ENCODE results near the gene PLSCR5. TPM values are rescaled to one million over a fixed set of nuclear protein-coding genes. Genes with fewer than 3 reads are reported as not detected.

The PLSCR5 gene
- total RNA-seq, 4 donors from 2014 or later: not detected

- H3K4me1 ChIP-seq: peaks cover 0 to 13% (median 4%) of the 10 kb centered on the region in 4 donors
- peak overlapping the region in 1 of 4 donors; percentile 23 for H3K4me3 ChIP-seq
- H3K27me3 ChIP-seq: no peaks in the 10 kb centered on the region
- no peaks in the 10 kb centered on the region for H3K36me3 ChIP-seq
- TF ChIP-seq POLR2AphosphoS5 (IDR thresholded peaks at IDR 0.05) (no peak), CTCF (IDR thresholded peaks at IDR 0.05) (no peak), EP300 (IDR thresholded peaks at IDR 0.05) (no peak), POLR2A (IDR thresholded peaks at IDR 0.05; ENCODE audit: low read depth) (no peak)
- no peak for DNase-seq (ENCODE audit: extremely low spot score)
- H3K9me3 ChIP-seq: no peaks in the 10 kb centered on the region
- WGBS: 78% methylated on average over 5 of the region's 5 CpGs
- no peak overlapping the region for H3K27ac ChIP-seq (replicated peaks in 1 of 4)
- intact Hi-C loops (cut with DNase I): no loop called here
These were observed 54.2 kb downstream of the PLSCR5 start for GRCh38 chr3:146550743-146551510.

GRCh38 chr3:146550070-146550615 is 55.0 kb downstream of the PLSCR5 start:
- Histone ChIP-seq H3K9me3 (no peaks in the 10 kb centered on the region), H3K27ac (replicated peaks in 1 of 4) (peak overlapping the region in 1 of 4 donors; percentile 26), H3K27me3 (no peaks in the 10 kb centered on the region), H3K4me3 (peak overlapping the region; percentile 3 to 34 (median 25)), H3K4me1 (peaks cover 0 to 16% (median 9%) of the 10 kb centered on the region in 4 donors), H3K36me3 (no peaks in the 10 kb centered on the region)
- intact Hi-C loops (cut with DNase I): no loop called here
- TF ChIP-seq POLR2AphosphoS5 (IDR thresholded peaks at IDR 0.05): no peak
- TF ChIP-seq POLR2A (IDR thresholded peaks at IDR 0.05; ENCODE audit: low read depth): no peak
- no peak for TF ChIP-seq EP300 (IDR thresholded peaks at IDR 0.05)
- no peak for TF ChIP-seq CTCF (IDR thresholded peaks at IDR 0.05)
- DNase-seq (ENCODE audit: extremely low spot score): no peak

- Histone ChIP-seq H3K27me3 (no peaks in the 10 kb centered on the region), H3K4me1 (peaks cover 0 to 29% (median 22%) of the 10 kb centered on the region in 4 donors), H3K36me3 (no peaks in the 10 kb centered on the region), H3K27ac (replicated peaks in 1 of 4) (no peak overlapping the region), H3K9me3 (no peaks in the 10 kb centered on the region), H3K4me3 (no peak overlapping the region)
- TF ChIP-seq CTCF (IDR thresholded peaks at IDR 0.05) (no peak), EP300 (IDR thresholded peaks at IDR 0.05) (no peak), POLR2A (IDR thresholded peaks at IDR 0.05; ENCODE audit: low read depth) (no peak), POLR2AphosphoS5 (IDR thresholded peaks at IDR 0.05) (no peak)
- intact Hi-C loops (cut with DNase I): no loop called here
- DNase-seq (ENCODE audit: extremely low spot score): no peak
These were observed 57.8 kb downstream of the PLSCR5 start for GRCh38 chr3:146547235-146547835.

- Histone ChIP-seq H3K27me3 (no peaks in the 10 kb centered on the region), H3K36me3 (no peaks in the 10 kb centered on the region), H3K9me3 (no peaks in the 10 kb centered on the region), H3K27ac (replicated peaks in 1 of 4) (no peak overlapping the region), H3K4me3 (no peak overlapping the region), H3K4me1 (peaks cover under 1 to 38% (median 31%) of the 10 kb centered on the region in 4 donors)
- intact Hi-C loops (cut with DNase I): no loop called here
- no peak for DNase-seq (ENCODE audit: extremely low spot score)
- no peak for TF ChIP-seq POLR2A (IDR thresholded peaks at IDR 0.05; ENCODE audit: low read depth)
- TF ChIP-seq EP300 (IDR thresholded peaks at IDR 0.05): no peak
- no peak for TF ChIP-seq POLR2AphosphoS5 (IDR thresholded peaks at IDR 0.05)
- TF ChIP-seq CTCF (IDR thresholded peaks at IDR 0.05): no peak
- WGBS: 92% methylated on average over 1 of the region's 1 CpG
These were observed 58.7 kb downstream of the PLSCR5 start for GRCh38 chr3:146546366-146546965.
